K562 (cell line): ENCODE measurements around the gene ANO1. TPM values are rescaled to one million over a fixed set of nuclear protein-coding genes. Genes with fewer than 3 reads are reported as not detected.

ENCODE experiments used
- ASH1L ChIP-seq: fragments of 450-650 bp; IDR thresholded peaks from 2 replicates; pipeline ENCODE4 v1.6.1; 2018; ENCODE audit warnings: borderline replicate concordance, mild to moderate bottlenecking, low read depth; ENCODE audit not compliant: partially characterized antibody
- CBX3 ChIP-seq, 2 experiments: IDR thresholded peaks; 1 replicate in 1 of 2; 2 replicates in 1 of 2; pipeline ENCODE4 v1.6.1; 2012; ENCODE audit warnings: inconsistent platforms in 2 of 2, low read length in 2 of 2, borderline replicate concordance in 1 of 2, control low read depth in 1 of 2
- E2F4 ChIP-seq: sonication (generic); formaldehyde crosslinking; IDR thresholded peaks from 2 replicates; pipeline ENCODE4 v1.8.0; 2022; ENCODE audit warnings: mild to moderate bottlenecking, low read depth, missing genetic modification reagents
- GTF3C2 ChIP-seq: IDR thresholded peaks from 3 replicates; pipeline ENCODE4 v1.6.1; 2011; ENCODE audit warnings: borderline replicate concordance, mild to moderate bottlenecking, moderate library complexity; ENCODE audit not compliant: insufficient read length; ENCODE audit errors: extremely low read depth
- POLR3A ChIP-seq: IDR thresholded peaks from 2 replicates; pipeline ENCODE4 v1.6.1; 2011; ENCODE audit warnings: borderline replicate concordance, mild to moderate bottlenecking, moderate library complexity; ENCODE audit not compliant: insufficient read length, insufficient read depth; ENCODE audit errors: extremely low read depth
- ZBTB11 ChIP-seq, 3 experiments: fragments of 200-800 bp in 1 of 3; fragments of 250-450 bp in 1 of 3; fragments of 450-650 bp in 1 of 3; sonication (Bioruptor Pico) in 1 of 3; sonication (Bioruptor generic) in 1 of 3; formaldehyde crosslinking in 1 of 3; IDR thresholded peaks; 2 replicates each; pipeline versions ENCODE4 v1.6.1 to v1.8.0; 2016 to 2022; ENCODE audit warnings: mild to moderate bottlenecking in 2 of 3, missing genetic modification characterization in 2 of 3, missing compliant biosample characterization in 1 of 3, moderate library complexity in 1 of 3
- ZNF146 ChIP-seq: IDR thresholded peaks from one replicate; pipeline ENCODE4 v1.6.1; 2018; ENCODE audit warnings: missing compliant biosample characterization; ENCODE audit not compliant: unreplicated experiment
- polyA plus RNA-seq, 8 experiments: library from polyadenylated mRNA; depleted of rRNA in 4 of 8; stranded (reverse) in 5 of 8; unstranded in 3 of 8; fragments of >200 nt; fragmentation: Nextera tagmentation in 2 of 8; fragmentation: Illumina TruSeq in 1 of 8; extraction: Ambion mirVana in 2 of 8; extraction: Trizol in 1 of 8; gene quantifications; 2 replicates each; pipeline versions ENCODE4 v1.2.1 to v1.2.3, GENCODE V29; 2011 to 2014; ENCODE audit warnings: inconsistent platforms in 1 of 8, missing spikeins in 1 of 8
- total RNA-seq, 7 experiments: library from RNA; depleted of rRNA in 6 of 7; stranded (reverse); fragments of >200 nt in 6 of 7; fragmentation: Illumina TruSeq in 2 of 7; extraction: Trizol in 2 of 7; gene quantifications; 2 replicates each; pipeline versions ENCODE4 v1.2.1 to v1.2.3, GENCODE V29; 2011 to 2021; ENCODE audit warnings: low replicate concordance in 1 of 7

ANO1 gene
- total and polyA plus RNA-seq, 9 of the 15 experiments (the other 6 are each of a cell fraction or from before 2014, with no cell fraction given): not detected

- no peak for TF ChIP-seq GTF3C2
- no peak for TF ChIP-seq CBX3 (IDR thresholded peaks at IDR 0.05; ENCODE audit: borderline replicate concordance in 1 of 2, low read length in 2 of 2)
- no peak for TF ChIP-seq ZNF146
- TF ChIP-seq POLR3A: no peak
- TF ChIP-seq ZBTB11 (CRISPR knock-in tag; IDR thresholded peaks at IDR 0.05): no peak
- TF ChIP-seq E2F4 (CRISPR knock-in tag): no peak
- no peak for TF ChIP-seq ASH1L
- TF ChIP-seq, all 486 proteins: peak for 0
Observed at GRCh38 chr11:70182266-70182665, 104.1 kb downstream of the ANO1 start (continued).
